Activated naive CD8-positive, alpha-beta T cell treated with anti-CD3 and anti-CD28 coated beads, Interleukin-2, amount 10 ng/mL, durations not matched to agents 7 days and 5 days (primary cell): Measurements from ENCODE around the gene PDCD11. TPM values are rescaled to one million over a fixed set of nuclear protein-coding genes. Genes with fewer than 3 reads are reported as not detected.

Source experiments
- ATAC-seq: fragments of 150-1000 bp; cut with Tn5 transposase; one replicate; pipeline ENCODE4 v1.10.0; 2021; ENCODE audit warnings: low read depth, moderate library complexity
- POLR2A ChIA-PET: fragments of 350-600 bp; sonication (Branson Sonifier 250); formaldehyde crosslinking; loops from one replicate; lab custom pipeline; 2021; ENCODE audit warnings: antibody characterized with exemption; lab: Charles Lee
- DNase-seq: peaks from one replicate; pipeline ENCODE4 v3.0.0; 2021
- H3K27ac Mint-ChIP-seq: one replicate; pipeline ENCODE4 v1.8.0; 2022; ENCODE audit warnings: mild to moderate bottlenecking, mixed read lengths
- H3K27me3 Mint-ChIP-seq: one replicate; pipeline ENCODE4 v1.8.0; 2022; ENCODE audit warnings: mild to moderate bottlenecking, moderate library complexity, mixed read lengths
- H3K36me3 Mint-ChIP-seq: one replicate; pipeline ENCODE4 v1.8.0; 2021; ENCODE audit warnings: mild to moderate bottlenecking, mixed read lengths
- H3K4me1 Mint-ChIP-seq: one replicate; pipeline ENCODE4 v1.8.0; 2021; ENCODE audit warnings: mixed read lengths
- H3K4me3 Mint-ChIP-seq: one replicate; pipeline ENCODE4 v1.8.0; 2022; ENCODE audit warnings: mild to moderate bottlenecking, moderate library complexity, mixed read lengths
- H3K9me3 Mint-ChIP-seq: one replicate; pipeline ENCODE4 v1.8.0; 2021; ENCODE audit warnings: mixed read lengths
- total RNA-seq, 2 experiments: library from RNA; stranded (reverse); gene quantifications; one replicate each; pipeline ENCODE4 v1.2.3, GENCODE V29; 2021

The PDCD11 gene
- total RNA-seq, 2 experiments from 2014 or later = 45.1 to 49.9 TPM

GRCh38 chr10:103423748-103424147 lies 27.3 kb downstream of the PDCD11 start:
- no peaks in the 10 kb centered on the region for H3K27me3 Mint-ChIP-seq
- DNase-seq (no peak), ATAC-seq (no peak)
- H3K9me3 Mint-ChIP-seq = no peaks in the 10 kb centered on the region
- POLR2A ChIA-PET = interaction anchor here (2.8 kb wide), 1 partner anchor 20 kb away, joined by 7 read pairs; no protein-coding TSS in a partner anchor
- H3K4me1 Mint-ChIP-seq = peaks cover 18% of the 10 kb centered on the region
- H3K4me3 Mint-ChIP-seq = no peak overlapping the region
- H3K36me3 Mint-ChIP-seq = peaks cover 50% of the 10 kb centered on the region
- peak overlapping the region; percentile 17 for H3K27ac Mint-ChIP-seq

- no peak for ATAC-seq
- no peaks in the 10 kb centered on the region for H3K9me3 Mint-ChIP-seq
- H3K27me3 Mint-ChIP-seq = no peaks in the 10 kb centered on the region
- no peak overlapping the region for H3K4me3 Mint-ChIP-seq
- peak overlapping the region; percentile 49 for H3K27ac Mint-ChIP-seq
- peaks cover 60% of the 10 kb centered on the region for H3K36me3 Mint-ChIP-seq
- H3K4me1 Mint-ChIP-seq = peaks cover 52% of the 10 kb centered on the region
- POLR2A ChIA-PET = interaction anchor here (1.4 kb wide), 2 partner anchors 10 to 24 kb away, joined by 3 to 4 read pairs; partner anchors contain the start of gene CALHM2
- DNase-seq = no peak
Observed at GRCh38 chr10:103427866-103428265, 31.4 kb downstream of the PDCD11 start.

GRCh38 chr10:103428989-103429643 lies 32.7 kb downstream of the PDCD11 start:
- H3K36me3 Mint-ChIP-seq = peaks cover 62% of the 10 kb centered on the region
- ATAC-seq (peak; percentile 69), DNase-seq (no peak)
- no peaks in the 10 kb centered on the region for H3K27me3 Mint-ChIP-seq
- POLR2A ChIA-PET = no interaction called here
- no peaks in the 10 kb centered on the region for H3K9me3 Mint-ChIP-seq
- peak overlapping the region; percentile 46 for H3K4me3 Mint-ChIP-seq
- H3K4me1 Mint-ChIP-seq = peaks cover 55% of the 10 kb centered on the region
- H3K27ac Mint-ChIP-seq = peak overlapping the region; percentile 89

- Mint-ChIP-seq H3K9me3 (no peaks in the 10 kb centered on the region), H3K27ac (peak overlapping the region; percentile 89), H3K4me1 (peaks cover 55% of the 10 kb centered on the region), H3K27me3 (no peaks in the 10 kb centered on the region), H3K4me3 (peak overlapping the region; percentile 75), H3K36me3 (peaks cover 57% of the 10 kb centered on the region)
- POLR2A ChIA-PET = interaction anchor here (1.4 kb wide), 1 partner anchor 22 kb away, joined by 5 read pairs; the partner anchor contains the start of gene CALHM2
- DNase-seq (no peak), ATAC-seq (peak; percentile 57)
Observed at GRCh38 chr10:103429647-103430046, 33.2 kb downstream of the PDCD11 start.

- Mint-ChIP-seq H3K4me1 (peaks cover 59% of the 10 kb centered on the region), H3K9me3 (no peaks in the 10 kb centered on the region), H3K4me3 (no peak overlapping the region), H3K36me3 (peaks cover 57% of the 10 kb centered on the region), H3K27me3 (no peaks in the 10 kb centered on the region), H3K27ac (peak overlapping the region; percentile 71)
- POLR2A ChIA-PET = interaction anchor here (0.8 to 2.2 kb wide), 2 partner anchors 13 to 18 kb away, joined by 3 to 8 read pairs; no protein-coding TSS in a partner anchor
- ATAC-seq (no peak), DNase-seq (no peak)
Observed at GRCh38 chr10:103431902-103432301, 35.5 kb downstream of the PDCD11 start.

- DNase-seq (no peak), ATAC-seq (no peak)
- H3K4me3 Mint-ChIP-seq = no peak overlapping the region
- H3K4me1 Mint-ChIP-seq = peaks cover 41% of the 10 kb centered on the region
- H3K27ac Mint-ChIP-seq = peak overlapping the region; percentile 42
- H3K9me3 Mint-ChIP-seq = no peaks in the 10 kb centered on the region
- peaks cover 50% of the 10 kb centered on the region for H3K36me3 Mint-ChIP-seq
- POLR2A ChIA-PET = no interaction called here
- no peaks in the 10 kb centered on the region for H3K27me3 Mint-ChIP-seq
Observed at GRCh38 chr10:103433858-103434257, 37.4 kb downstream of the PDCD11 start.

- ATAC-seq = no peak
- peaks cover 39% of the 10 kb centered on the region for H3K36me3 Mint-ChIP-seq
- peak overlapping the region; percentile 66 for H3K27ac Mint-ChIP-seq
- no peaks in the 10 kb centered on the region for H3K27me3 Mint-ChIP-seq
- no peak for DNase-seq
- POLR2A ChIA-PET = interaction anchor here (1.0 kb wide), 1 partner anchor 31 kb away, joined by 3 read pairs; no protein-coding TSS in a partner anchor
- no peaks in the 10 kb centered on the region for H3K9me3 Mint-ChIP-seq
- H3K4me1 Mint-ChIP-seq = peaks cover 4% of the 10 kb centered on the region
- no peak overlapping the region for H3K4me3 Mint-ChIP-seq
Observed at GRCh38 chr10:103439776-103440175, 43.4 kb downstream of the PDCD11 start.

GRCh38 chr10:103440416-103440815 lies 44.0 kb downstream of the PDCD11 start:
- Mint-ChIP-seq H3K4me3 (no peak overlapping the region), H3K27me3 (no peaks in the 10 kb centered on the region), H3K27ac (peak overlapping the region; percentile 66), H3K4me1 (peaks cover 4% of the 10 kb centered on the region), H3K9me3 (no peaks in the 10 kb centered on the region), H3K36me3 (peaks cover 37% of the 10 kb centered on the region)
- DNase-seq (no peak), ATAC-seq (no peak)
- POLR2A ChIA-PET = no interaction called here

- no peak overlapping the region for H3K27ac Mint-ChIP-seq
- no peak overlapping the region for H3K4me3 Mint-ChIP-seq
- H3K36me3 Mint-ChIP-seq = peaks cover 40% of the 10 kb centered on the region
- no peak for ATAC-seq
- POLR2A ChIA-PET = no interaction called here
- peaks cover 7% of the 10 kb centered on the region for H3K4me1 Mint-ChIP-seq
- no peaks in the 10 kb centered on the region for H3K9me3 Mint-ChIP-seq
- no peak for DNase-seq
- H3K27me3 Mint-ChIP-seq = no peaks in the 10 kb centered on the region
Observed at GRCh38 chr10:103441206-103441605, 44.8 kb downstream of the PDCD11 start.

- no peaks in the 10 kb centered on the region for H3K27me3 Mint-ChIP-seq
- H3K9me3 Mint-ChIP-seq = no peaks in the 10 kb centered on the region
- peak overlapping the region; percentile 51 for H3K27ac Mint-ChIP-seq
- ATAC-seq = no peak
- H3K4me3 Mint-ChIP-seq = no peak overlapping the region
- no peak for DNase-seq
- POLR2A ChIA-PET = interaction anchor here (0.9 kb wide), 1 partner anchor 11 kb away, joined by 3 read pairs; the partner anchor contains the start of gene CALHM2
- H3K4me1 Mint-ChIP-seq = peaks cover 7% of the 10 kb centered on the region
- H3K36me3 Mint-ChIP-seq = peaks cover 42% of the 10 kb centered on the region
Observed at GRCh38 chr10:103441611-103442010, 45.2 kb downstream of the PDCD11 start.

- no peak overlapping the region for H3K4me3 Mint-ChIP-seq
- H3K36me3 Mint-ChIP-seq = peaks cover 42% of the 10 kb centered on the region
- no peaks in the 10 kb centered on the region for H3K27me3 Mint-ChIP-seq
- POLR2A ChIA-PET = interaction anchor here (0.5 to 0.9 kb wide), 2 partner anchors 10 to 615 kb away, joined by 3 read pairs; partner anchors contain the start of gene CALHM2
- no peak for ATAC-seq
- no peaks in the 10 kb centered on the region for H3K9me3 Mint-ChIP-seq
- peak overlapping the region; percentile 51 for H3K27ac Mint-ChIP-seq
- H3K4me1 Mint-ChIP-seq = peaks cover 8% of the 10 kb centered on the region
- no peak for DNase-seq
Observed at GRCh38 chr10:103442031-103442461, 45.6 kb downstream of the PDCD11 start.

GRCh38 chr10:103443475-103444185 lies 47.2 kb downstream of the PDCD11 start:
- Mint-ChIP-seq H3K4me1 (peaks cover 17% of the 10 kb centered on the region), H3K27ac (peak overlapping the region; percentile 41), H3K9me3 (no peaks in the 10 kb centered on the region), H3K36me3 (peaks cover 42% of the 10 kb centered on the region), H3K4me3 (no peak overlapping the region), H3K27me3 (no peaks in the 10 kb centered on the region)
- POLR2A ChIA-PET = interaction anchor here (0.6 to 2.3 kb wide), 3 partner anchors 10 to 798 kb away, joined by 3 to 7 read pairs (median 4); no protein-coding TSS in a partner anchor
- ATAC-seq = no peak
- DNase-seq = no peak

- H3K4me3 Mint-ChIP-seq = no peak overlapping the region
- no peaks in the 10 kb centered on the region for H3K27me3 Mint-ChIP-seq
- DNase-seq (no peak), ATAC-seq (no peak)
- POLR2A ChIA-PET = interaction anchor here (0.6 to 2.6 kb wide), 4 partner anchors 12 to 799 kb away, joined by 3 to 13 read pairs (median 6); no protein-coding TSS in a partner anchor
- peaks cover 25% of the 10 kb centered on the region for H3K4me1 Mint-ChIP-seq
- H3K27ac Mint-ChIP-seq = peak overlapping the region; percentile 16
- no peaks in the 10 kb centered on the region for H3K9me3 Mint-ChIP-seq
- H3K36me3 Mint-ChIP-seq = peaks cover 49% of the 10 kb centered on the region
Observed at GRCh38 chr10:103444478-103444877, 48.1 kb downstream of the PDCD11 start.
